ENCODE measurements around the gene LRP1B. TPM values are rescaled to one million over a fixed set of nuclear protein-coding genes. Genes with fewer than 3 reads are reported as not detected.

The LRP1B gene
- polyA plus RNA-seq, 1 of the 3 experiments (the other 2 are of a cell fraction): 0.28 TPM

- Histone ChIP-seq H3F3A (replicated peaks; ENCODE audit: insufficient read depth) (no peaks in the 10 kb centered on the region), H3K27me3 (ENCODE audit: insufficient read depth) (no peaks in the 10 kb centered on the region), H3K9ac (no peak overlapping the region), H3K79me2 (ENCODE audit: insufficient read depth) (no peaks in the 10 kb centered on the region), H3K4me2 (no peak overlapping the region), H3K27ac (ENCODE audit: low read depth in 2 of 2, low read length in 1 of 2) (no peak overlapping the region), H3K36me3 (replicated peaks in 1 of 2; ENCODE audit: control insufficient read depth in 1 of 2, insufficient read depth in 2 of 2, low read length in 1 of 2) (no peaks in the 10 kb centered on the region), H2AFZ (ENCODE audit: low read depth) (no peak overlapping the region), H3K4me1 (ENCODE audit: control insufficient read depth in 1 of 2, insufficient read depth in 2 of 2, low read depth in 1 of 2, low read length in 1 of 2) (no peaks in the 10 kb centered on the region), H3K9me3 (no peaks in the 10 kb centered on the region), H3K9me2 (no peaks in the 10 kb centered on the region), H4K20me1 (ENCODE audit: insufficient read depth) (no peaks in the 10 kb centered on the region), H3K4me3 (ENCODE audit: low read depth in 2 of 2, low read length in 1 of 2) (no peak overlapping the region)
- no peak for DNase-seq
- WGBS (ENCODE audit: low lambda C conversion rate): 78% methylated on average over 3 of the region's 3 CpGs
- ChIA-PET CTCF (no interaction called here), POLR2A (no interaction called here)
- TF ChIP-seq SMC3 (IDR thresholded peaks at IDR 0.05; ENCODE audit: low read depth, low read length): no peak
- TF ChIP-seq TEAD4 (IDR thresholded peaks at IDR 0.05; ENCODE audit: borderline replicate concordance, insufficient read depth): no peak
- TF ChIP-seq MEF2A (IDR thresholded peaks at IDR 0.05; ENCODE audit: borderline replicate concordance, low read depth): no peak
- TF ChIP-seq EZH2phosphoT487 (IDR thresholded peaks at IDR 0.05; ENCODE audit: borderline replicate concordance, low read depth): no peak
- TF ChIP-seq FOXM1 (IDR thresholded peaks at IDR 0.05; ENCODE audit: low read depth): no peak
- TF ChIP-seq ZBTB33 (IDR thresholded peaks at IDR 0.05; ENCODE audit: borderline replicate concordance, low read depth): no peak
- TF ChIP-seq EP300 (IDR thresholded peaks at IDR 0.05; ENCODE audit: borderline replicate concordance in 1 of 2, low read depth in 1 of 2, low read length in 1 of 2): no peak
- TF ChIP-seq POLR2AphosphoS5 (IDR thresholded peaks at IDR 0.05; ENCODE audit: low read depth, low read length): no peak
- no peak for TF ChIP-seq MXI1 (IDR thresholded peaks at IDR 0.05; ENCODE audit: low read depth, low read length)
- no peak for TF ChIP-seq IRF3 (IDR thresholded peaks at IDR 0.05; ENCODE audit: low read depth, low read length)
- no peak for TF ChIP-seq RCOR1 (IDR thresholded peaks at IDR 0.05; ENCODE audit: low read length)
- no peak for TF ChIP-seq RFX5 (IDR thresholded peaks at IDR 0.05; ENCODE audit: low read length)
- TF ChIP-seq FOSL2 (IDR thresholded peaks at IDR 0.05; ENCODE audit: borderline replicate concordance, low read depth): no peak
- no peak for TF ChIP-seq JUND (IDR thresholded peaks at IDR 0.05)
- TF ChIP-seq TAF1 (IDR thresholded peaks at IDR 0.05; ENCODE audit: borderline replicate concordance, low read depth, low read length): no peak
- no peak for TF ChIP-seq USF1 (IDR thresholded peaks at IDR 0.05; ENCODE audit: borderline replicate concordance, low read depth)
- TF ChIP-seq GATA2 (CRISPR knock-in tag; IDR thresholded peaks at IDR 0.05): no peak
These were observed 74.0 kb downstream of the LRP1B start for GRCh38 chr2:142056784-142057183.
